HFFc6 (cell line): ENCODE results near the gene DOHH. TPM values are rescaled to one million over a fixed set of nuclear protein-coding genes. Genes with fewer than 3 reads are reported as not detected.
A peak's percentile ranks its signal among the peaks of the same experiment; 100 is the strongest.

ENCODE experiments used
- DNase-seq: peaks from one replicate; pipeline ENCODE4 v3.0.0-alpha.2; 2018
- H3K27ac Mint-ChIP-seq: 2 replicates; pipeline ENCODE4 v1.8.0; 2020; ENCODE audit warnings: mild to moderate bottlenecking, mixed read lengths
- H3K27me3 Mint-ChIP-seq: 2 replicates; pipeline ENCODE4 v1.8.0; 2021; ENCODE audit warnings: mild to moderate bottlenecking, moderate library complexity, mixed read lengths; ENCODE audit not compliant: insufficient read depth
- H3K36me3 Mint-ChIP-seq: 2 replicates; pipeline ENCODE4 v1.8.0; 2021; ENCODE audit warnings: low read depth, mixed read lengths
- H3K4me1 Mint-ChIP-seq: 2 replicates; pipeline ENCODE4 v1.8.0; 2020; ENCODE audit warnings: low read depth, mixed read lengths
- H3K4me3 Mint-ChIP-seq: 2 replicates; pipeline ENCODE4 v1.8.0; 2020; ENCODE audit warnings: mild to moderate bottlenecking, moderate library complexity, mixed read lengths
- H3K9me3 Mint-ChIP-seq: 2 replicates; pipeline ENCODE4 v1.8.0; 2020; ENCODE audit warnings: mild to moderate bottlenecking, mixed read lengths
- CTCF ChIP-seq: fragments of 200-600 bp; sonication (generic); IDR thresholded peaks from 2 replicates; pipeline ENCODE4 v1.5.0; 2021; ENCODE audit warnings: antibody characterized with exemption, mild to moderate bottlenecking
- long read RNA-seq: library from polyadenylated mRNA; unstranded; transcript quantifications from one replicate; pipeline ENCODE4 v2.0.0, GENCODE V29; 2019
- total RNA-seq, 6 experiments: library from RNA; stranded (reverse); fragmentation: NEBNext Ultra II Directional; extraction: Animal tissue kit (Norgen Biotek cat#: 25700); gene quantifications; 2 replicates in 1 of 6; 3 replicates in 5 of 6; pipeline ENCODE4 v1.2.3, GENCODE V29; 2021

The DOHH gene
- total RNA-seq = 10 to 100 TPM; 14.3 to 20.4 (median 17.0) TPM
- long read RNA-seq, transcript DOHH-201 (5 exons, 2,031 nt) = major isoform, 54 of 63 reads
- long read RNA-seq, partial matches to known transcripts = 6 of 63 reads
- long read RNA-seq, other reads (novel, unspliced or antisense) = 3 of 63 reads

GRCh38 chr19:3500429-3501101 is at the start of gene DOHH:
Gene DOHH (minus strand): TSS chr19:3500674. CDS start chr19:3496814, 3,860 bp downstream.
- Mint-ChIP-seq H3K4me1 (peaks cover 24% of the 10 kb centered on the region), H3K4me3 (peak within 1 kb of the TSS; percentile 95), H3K9me3 (no peaks in the 10 kb centered on the region), H3K27ac (peak within 1 kb of the TSS; percentile 99), H3K27me3 (no peaks in the 10 kb centered on the region; the same call in 1 of the 2 replicates), H3K36me3 (peaks cover 12% of the 10 kb centered on the region)
- no peak for TF ChIP-seq CTCF
- peak; percentile 94 for DNase-seq

GRCh38 chr19:3549816-3550215 is 49.3 kb upstream of the DOHH start:
- Mint-ChIP-seq H3K27me3 (peaks cover 10% of the 10 kb centered on the region; the same call in 1 of the 2 replicates), H3K9me3 (no peaks in the 10 kb centered on the region), H3K4me1 (no peaks in the 10 kb centered on the region), H3K4me3 (no peak overlapping the region), H3K36me3 (peaks cover 4% of the 10 kb centered on the region; the same call in 1 of the 2 replicates), H3K27ac (no peak overlapping the region)
- DNase-seq = no peak
- no peak for TF ChIP-seq CTCF

GRCh38 chr19:3548606-3549005 is 48.1 kb upstream of the DOHH start:
- TF ChIP-seq CTCF = no peak
- H3K4me3 Mint-ChIP-seq = no peak overlapping the region
- DNase-seq = no peak
- peaks cover 10% of the 10 kb centered on the region; the same call in 1 of the 2 replicates for H3K27me3 Mint-ChIP-seq
- no peak overlapping the region for H3K27ac Mint-ChIP-seq
- H3K9me3 Mint-ChIP-seq = no peaks in the 10 kb centered on the region
- peaks cover 4% of the 10 kb centered on the region; the same call in 1 of the 2 replicates for H3K36me3 Mint-ChIP-seq
- H3K4me1 Mint-ChIP-seq = no peaks in the 10 kb centered on the region

- TF ChIP-seq CTCF = peak; percentile 66
- H3K9me3 Mint-ChIP-seq = no peaks in the 10 kb centered on the region
- DNase-seq = no peak
- H3K27ac Mint-ChIP-seq = no peak overlapping the region
- peaks cover 4% of the 10 kb centered on the region; the same call in 1 of the 2 replicates for H3K36me3 Mint-ChIP-seq
- no peaks in the 10 kb centered on the region for H3K4me1 Mint-ChIP-seq
- H3K4me3 Mint-ChIP-seq = no peak overlapping the region
- H3K27me3 Mint-ChIP-seq = peaks cover 10% of the 10 kb centered on the region; the same call in 1 of the 2 replicates
These were observed 47.4 kb upstream of the DOHH start for GRCh38 chr19:3547767-3548282.

- no peaks in the 10 kb centered on the region for H3K9me3 Mint-ChIP-seq
- H3K4me3 Mint-ChIP-seq = no peak overlapping the region
- peak; percentile 92 for TF ChIP-seq CTCF
- peaks cover 4% of the 10 kb centered on the region; the same call in 1 of the 2 replicates for H3K36me3 Mint-ChIP-seq
- no peaks in the 10 kb centered on the region for H3K4me1 Mint-ChIP-seq
- DNase-seq = no peak
- H3K27me3 Mint-ChIP-seq = peaks cover 10% of the 10 kb centered on the region
- no peak overlapping the region for H3K27ac Mint-ChIP-seq
These were observed 46.8 kb upstream of the DOHH start for GRCh38 chr19:3547301-3547731.
